PC-9 (cell line): ENCODE results near the gene ELOVL5. TPM values are rescaled to one million over a fixed set of nuclear protein-coding genes. Genes with fewer than 3 reads are reported as not detected.

ENCODE experiments used
- BruUV-seq: library from RNA; stranded (reverse); fragments of 400-500 nt; replicated peaks from 2 replicates; lab custom pipeline; 2021; lab: Mats Ljungman, UMichigan
- CTCF ChIA-PET: fragments of 300-600 bp; sonication (Branson Sonifier 250); formaldehyde crosslinking; loops from one replicate; lab custom pipeline; 2022; ENCODE audit warnings: antibody characterized with exemption; lab: Charles Lee
- POLR2A ChIA-PET: fragments of 300-600 bp; sonication (Branson Sonifier 250); formaldehyde crosslinking; loops from one replicate; lab custom pipeline; 2022; ENCODE audit warnings: antibody characterized with exemption; ENCODE audit not compliant: unreplicated experiment; lab: Charles Lee
- DNase-seq, 2 experiments: peaks; one replicate each; pipeline versions ENCODE4 v3.0.0 to v3.0.0-alpha.2; 2015 to 2022; ENCODE audit warnings: mixed read lengths in 1 of 2
- H2AFZ ChIP-seq: fragments of 200-600 bp; sonication (generic); 2 replicates; pipeline ENCODE4 v1.8.1; 2017; ENCODE audit warnings: antibody characterized with exemption
- H3F3A ChIP-seq: fragments of 200-600 bp; sonication (generic); 2 replicates; pipeline ENCODE4 v1.8.1; 2017; ENCODE audit warnings: antibody characterized with exemption, mild to moderate bottlenecking, low read depth; ENCODE audit not compliant: insufficient read depth
- H3K27ac ChIP-seq: fragments of 200-600 bp; sonication (generic); 2 replicates; pipeline ENCODE4 v1.6.1; 2016; ENCODE audit warnings: mixed run types
- H3K27me3 ChIP-seq: fragments of 200-600 bp; sonication (generic); 2 replicates; pipeline ENCODE4 v1.6.1; 2016; ENCODE audit warnings: low read depth, mixed run types; ENCODE audit not compliant: insufficient read depth
- H3K36me3 ChIP-seq: fragments of 200-600 bp; sonication (generic); 2 replicates; pipeline ENCODE4 v1.6.1; 2016; ENCODE audit warnings: low read depth, mixed run types
- H3K4me1 ChIP-seq: fragments of 200-600 bp; sonication (generic); replicated peaks from 2 replicates; pipeline ENCODE4 v1.6.1; 2016; ENCODE audit warnings: mixed run types; ENCODE audit not compliant: insufficient read depth
- H3K4me2 ChIP-seq: fragments of 200-600 bp; sonication (generic); 2 replicates; pipeline ENCODE4 v1.6.1; 2017; ENCODE audit warnings: mixed run types
- H3K4me3 ChIP-seq: fragments of 200-600 bp; sonication (generic); 2 replicates; pipeline ENCODE4 v1.6.1; 2016; ENCODE audit warnings: mixed run types
- H3K79me2 ChIP-seq: fragments of 200-600 bp; sonication (generic); 2 replicates; pipeline ENCODE4 v1.6.1; 2017; ENCODE audit warnings: low read depth, mixed run types
- H3K9me2 ChIP-seq: fragments of 200-600 bp; sonication (generic); 2 replicates; pipeline ENCODE4 v1.8.1; 2017; ENCODE audit warnings: mild to moderate bottlenecking; ENCODE audit not compliant: insufficient read depth
- H3K9me3 ChIP-seq: fragments of 200-600 bp; sonication (generic); 2 replicates; pipeline ENCODE4 v1.8.1; 2016; ENCODE audit warnings: low read depth; ENCODE audit not compliant: insufficient read depth
- H4K20me1 ChIP-seq: fragments of 200-600 bp; sonication (generic); 2 replicates; pipeline ENCODE4 v1.8.1; 2017; ENCODE audit not compliant: insufficient read depth
- CTCF ChIP-seq: fragments of 200-600 bp; sonication (generic); conservative IDR thresholded peaks from 2 replicates; pipeline ENCODE4 v1.6.1; 2017; ENCODE audit warnings: mixed run types, antibody characterized with exemption, mild to moderate bottlenecking, moderate library complexity
- EZH2 ChIP-seq: fragments of 200-600 bp; sonication (generic); IDR thresholded peaks from 2 replicates; pipeline ENCODE4 v1.8.0; 2017; ENCODE audit warnings: antibody characterized with exemption, low read depth
- intact Hi-C: fragments of 100-400 bp; cut with micrococcal nuclease; formaldehyde crosslinking; loops from one replicate; pipeline ENCODE4 v1.10.0; 2022; ENCODE audit not compliant: unreplicated experiment
- total RNA-seq: library from RNA; stranded (reverse); gene quantifications from 2 replicates; pipeline ENCODE4 v1.2.3, GENCODE V29; 2021

ELOVL5 gene
- total RNA-seq, 1 experiment from 2014 or later: 108 TPM

GRCh38 chr6:53315086-53315724 lies 33.5 kb downstream of the ELOVL5 start:
- Histone ChIP-seq H3K4me3 (no peak overlapping the region), H3K4me2 (no peak overlapping the region), H3K4me1 (no peaks in the 10 kb centered on the region), H3K36me3 (peaks cover 3% of the 10 kb centered on the region), H4K20me1 (peaks cover 5% of the 10 kb centered on the region; the same call in 1 of the 2 replicates), H3K9me3 (peaks cover 3% of the 10 kb centered on the region; the same call in 1 of the 2 replicates), H2AFZ (no peak overlapping the region), H3K27ac (no peak overlapping the region), H3F3A (peaks cover 9% of the 10 kb centered on the region; the same call in 1 of the 2 replicates), H3K9me2 (no peaks in the 10 kb centered on the region), H3K79me2 (peaks cover 82% of the 10 kb centered on the region), H3K27me3 (no peaks in the 10 kb centered on the region)
- TF ChIP-seq EZH2 (no peak), CTCF (no peak)
- POLR2A ChIA-PET: no interaction called here
- CTCF ChIA-PET: no interaction called here
- BruUV-seq: no TSS peak
- DNase-seq: no peak
- intact Hi-C loops: no loop called here

- Histone ChIP-seq H3K4me3 (no peak overlapping the region), H3K4me1 (0 out of 2 replicates have a peak, but pooled peaks cover 6% of the 10 kb centered on the region), H3K27me3 (no peaks in the 10 kb centered on the region)
Observed at GRCh38 chr6:53313784-53314400, 34.9 kb downstream of the ELOVL5 start.

More at GRCh38 chr6:53313784-53314400, 34.9 kb downstream of the ELOVL5 start:
- DNase-seq: no peak
- Histone ChIP-seq H3K27ac (no peak overlapping the region), H3K36me3 (peaks cover 6% of the 10 kb centered on the region), H4K20me1 (peaks cover 5% of the 10 kb centered on the region; the same call in 1 of the 2 replicates), H2AFZ (no peak overlapping the region), H3F3A (peaks cover 9% of the 10 kb centered on the region; the same call in 1 of the 2 replicates), H3K79me2 (peaks cover 90% of the 10 kb centered on the region), H3K9me2 (no peaks in the 10 kb centered on the region), H3K9me3 (peaks cover 3% of the 10 kb centered on the region; the same call in 1 of the 2 replicates), H3K4me2 (no peak overlapping the region)
- no peak for TF ChIP-seq EZH2
- TF ChIP-seq CTCF: no peak
- ChIA-PET POLR2A (interaction anchor here (0.7 kb wide), 1 partner anchor 99 kb away, joined by 4 read pairs; no protein-coding TSS in a partner anchor), CTCF (interaction anchor here (0.6 kb wide), 1 partner anchor 202 kb away, joined by 3 read pairs; no protein-coding TSS in a partner anchor)
- intact Hi-C loops: no loop called here
- BruUV-seq: no TSS peak
